22Rv1 (cell line): ENCODE data around the gene CFAP68.

Source experiments
- H3K27ac ChIP-seq: fragments of 450-650 bp; 2 replicates; pipeline ENCODE4 v1.5.1; 2017
- ZFX ChIP-seq: fragments of 450-650 bp; IDR thresholded peaks from 2 replicates; pipeline ENCODE4 v1.6.1; 2017; ENCODE audit warnings: antibody characterized with exemption, borderline replicate concordance
- TF ChIP-seq, protein P1 (sequence below): fragments of 450-650 bp; IDR thresholded peaks from 2 replicates; pipeline ENCODE4 v1.5.1; 2017; ENCODE audit warnings: mild to moderate bottlenecking

Gene CFAP68

DNA sequence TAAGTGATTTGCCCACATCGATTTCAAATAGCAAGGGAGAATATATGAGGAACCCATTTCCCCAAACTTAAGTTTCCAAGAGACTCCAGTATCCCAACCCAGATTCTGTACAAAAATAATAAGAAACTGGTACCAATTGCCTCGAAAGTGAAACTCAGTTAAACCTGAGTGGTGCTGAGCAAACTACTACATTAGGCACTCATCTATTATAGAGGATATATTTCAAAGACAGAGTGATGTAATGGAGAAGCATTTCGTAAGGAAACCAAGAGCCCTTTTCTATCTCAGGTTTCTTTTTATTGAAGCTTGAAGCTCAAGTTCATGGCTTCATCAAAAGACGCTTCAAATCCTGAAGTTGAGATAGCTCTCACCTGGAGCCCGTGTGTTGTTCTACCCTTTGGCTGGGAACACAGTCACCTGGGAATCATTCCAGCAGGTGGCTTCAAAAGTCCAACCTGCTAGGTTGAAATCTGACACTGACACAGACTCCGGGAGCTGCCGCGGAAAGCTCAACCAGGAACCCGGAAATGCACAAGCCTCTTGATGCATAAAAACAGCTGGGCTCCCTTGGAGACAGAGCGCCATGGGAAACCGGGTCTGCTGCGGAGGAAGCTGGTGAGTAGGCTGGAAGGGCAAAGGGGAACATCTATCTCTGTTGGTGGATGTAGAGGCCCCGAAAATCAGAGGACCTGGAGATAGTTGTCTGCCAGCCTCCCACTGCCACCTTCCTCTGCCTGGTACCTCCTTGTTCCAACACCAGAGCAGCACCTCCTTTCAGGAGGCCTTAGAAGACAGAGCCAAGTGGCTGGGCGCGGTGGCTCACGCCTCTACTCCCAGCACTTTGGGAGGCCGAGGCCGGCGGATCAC lies 39.3 kb downstream of the CFAP68 start, which contains the start of gene C11orf52:
Gene C11orf52, plus strand, starts transcription at position 524 of the 867 bp plus-strand sequence. Its CDS starts 60 bp downstream, at position 584.
- peak within 1 kb of the TSS; percentile 89 for H3K27ac ChIP-seq
- TF ChIP-seq ZFX: no peak
- TF ChIP-seq, protein P1, sequence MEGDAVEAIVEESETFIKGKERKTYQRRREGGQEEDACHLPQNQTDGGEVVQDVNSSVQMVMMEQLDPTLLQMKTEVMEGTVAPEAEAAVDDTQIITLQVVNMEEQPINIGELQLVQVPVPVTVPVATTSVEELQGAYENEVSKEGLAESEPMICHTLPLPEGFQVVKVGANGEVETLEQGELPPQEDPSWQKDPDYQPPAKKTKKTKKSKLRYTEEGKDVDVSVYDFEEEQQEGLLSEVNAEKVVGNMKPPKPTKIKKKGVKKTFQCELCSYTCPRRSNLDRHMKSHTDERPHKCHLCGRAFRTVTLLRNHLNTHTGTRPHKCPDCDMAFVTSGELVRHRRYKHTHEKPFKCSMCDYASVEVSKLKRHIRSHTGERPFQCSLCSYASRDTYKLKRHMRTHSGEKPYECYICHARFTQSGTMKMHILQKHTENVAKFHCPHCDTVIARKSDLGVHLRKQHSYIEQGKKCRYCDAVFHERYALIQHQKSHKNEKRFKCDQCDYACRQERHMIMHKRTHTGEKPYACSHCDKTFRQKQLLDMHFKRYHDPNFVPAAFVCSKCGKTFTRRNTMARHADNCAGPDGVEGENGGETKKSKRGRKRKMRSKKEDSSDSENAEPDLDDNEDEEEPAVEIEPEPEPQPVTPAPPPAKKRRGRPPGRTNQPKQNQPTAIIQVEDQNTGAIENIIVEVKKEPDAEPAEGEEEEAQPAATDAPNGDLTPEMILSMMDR: peak; percentile 20; the same call in 1 of the 2 replicates

DNA sequence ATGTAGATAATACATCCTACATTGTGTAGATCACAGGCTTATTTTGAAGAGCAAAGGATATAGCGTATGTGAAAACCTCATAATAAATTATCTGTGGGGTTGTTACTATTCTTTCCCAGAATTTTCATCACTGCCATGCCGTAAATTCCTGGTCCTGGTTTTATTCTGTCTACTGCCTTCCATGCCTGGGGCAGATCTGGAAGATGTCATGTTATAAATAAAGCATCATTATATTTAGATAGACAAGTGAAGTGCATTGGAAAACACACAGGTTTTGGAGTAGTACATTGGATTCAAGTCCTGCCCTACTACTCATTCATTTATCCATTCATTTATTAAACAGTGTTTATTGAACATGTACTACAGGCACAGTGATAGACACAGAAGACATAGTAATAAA lies 41.6 kb downstream of the CFAP68 start:
- H3K27ac ChIP-seq: no peak overlapping the region
- no peak for TF ChIP-seq ZFX
- TF ChIP-seq, protein P1: no peak

DNA sequence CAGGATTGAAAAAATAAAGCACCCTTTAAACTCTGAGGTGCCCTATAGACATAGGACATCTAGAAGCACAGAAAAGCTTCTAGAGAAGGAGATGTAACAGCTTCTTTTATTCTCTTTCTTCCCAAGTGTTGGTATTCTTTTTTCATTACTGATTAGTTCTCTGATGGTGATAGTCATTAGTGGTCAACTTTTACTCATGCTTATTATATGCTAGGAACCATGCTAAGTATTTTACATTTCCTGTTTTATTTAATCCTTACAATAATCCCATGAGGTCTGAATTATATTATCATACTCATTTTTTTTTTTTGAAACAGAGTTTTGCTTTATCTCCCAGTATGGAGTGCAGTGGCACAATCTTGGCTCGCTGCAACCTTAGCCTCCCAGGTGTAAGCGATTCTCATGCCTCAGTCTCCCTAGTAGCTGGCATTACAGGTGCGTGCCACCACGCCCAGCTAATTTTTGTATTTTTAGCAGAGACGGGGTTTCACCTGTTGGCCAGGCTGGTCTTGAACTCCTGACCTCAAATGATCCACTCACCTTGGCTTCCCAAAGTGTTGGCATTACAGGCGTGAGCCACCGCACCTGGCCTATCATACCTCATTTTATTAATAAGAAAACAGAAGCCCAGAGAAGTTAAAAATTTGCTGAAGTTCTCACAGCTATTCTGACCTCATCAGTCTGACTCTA lies 42.3 kb downstream of the CFAP68 start:
- TF ChIP-seq, protein P1: no peak
- no peak for TF ChIP-seq ZFX
- H3K27ac ChIP-seq: no peak overlapping the region; the same call in 1 of the 2 replicates

DNA sequence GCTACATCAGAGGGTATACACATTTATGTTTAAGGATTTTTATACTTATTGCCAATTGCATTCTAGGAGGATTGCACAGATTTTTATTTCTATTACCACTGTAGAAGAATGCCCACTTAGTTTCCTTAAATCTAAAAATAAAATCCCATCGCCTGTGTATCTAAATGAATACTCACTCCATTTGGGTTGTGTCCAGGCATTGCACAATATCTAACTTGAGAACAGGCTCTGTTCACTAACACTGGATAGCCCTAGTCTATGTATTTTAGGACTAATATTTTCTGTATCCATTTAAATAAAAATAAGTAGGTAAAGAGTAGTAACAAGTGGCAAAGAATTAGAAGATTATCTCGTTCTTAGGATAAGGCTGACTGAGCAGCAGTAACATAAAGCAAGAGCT lies 43.5 kb downstream of the CFAP68 start:
- TF ChIP-seq ZFX: no peak
- TF ChIP-seq, protein P1: no peak
- H3K27ac ChIP-seq: peak overlapping the region; percentile 80

DNA sequence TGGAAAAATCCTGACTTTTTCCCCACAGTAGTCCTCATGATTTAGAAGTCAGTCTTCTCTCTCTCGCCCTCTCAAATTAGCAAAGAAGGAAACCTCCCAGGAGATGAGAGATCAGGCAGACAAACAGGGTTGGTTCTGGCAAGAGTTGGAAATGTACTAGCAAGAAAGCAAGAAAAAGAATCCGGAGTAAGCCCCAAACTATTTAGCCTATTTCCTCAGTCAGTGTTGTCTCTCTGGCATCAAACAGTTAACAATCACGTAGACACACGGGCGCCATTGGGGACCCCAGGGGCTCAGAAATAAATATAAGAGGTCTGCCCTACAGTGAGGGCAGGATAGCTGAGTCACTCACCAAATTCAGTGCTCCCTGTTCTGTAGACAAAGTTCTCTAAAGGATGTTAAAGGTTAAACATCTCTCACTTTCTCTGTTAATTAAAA lies 44.0 kb downstream of the CFAP68 start:
- H3K27ac ChIP-seq: peak overlapping the region; percentile 80
- no peak for TF ChIP-seq ZFX
- TF ChIP-seq, protein P1: no peak

DNA sequence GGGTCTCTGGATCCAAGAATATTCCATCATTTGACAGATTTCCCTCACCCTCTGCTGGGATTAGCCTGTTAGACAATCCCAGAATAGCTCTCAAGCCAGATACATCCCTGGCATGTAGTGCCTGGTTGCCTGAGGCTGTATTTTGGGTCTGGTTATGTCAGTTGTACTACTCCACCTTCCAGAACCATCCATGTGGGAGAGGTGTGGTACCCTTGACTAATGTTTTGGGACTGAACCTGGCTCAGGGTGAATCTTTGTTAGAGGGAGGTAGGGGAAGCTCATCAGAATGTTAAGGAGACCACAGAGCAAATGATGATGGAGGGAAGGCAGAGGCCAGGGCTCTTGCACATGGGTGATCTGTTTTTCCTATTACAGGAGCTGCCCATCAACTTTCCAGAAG lies 44.6 kb downstream of the CFAP68 start:
- TF ChIP-seq ZFX: no peak
- TF ChIP-seq, protein P1: no peak
- peak overlapping the region; percentile 80 for H3K27ac ChIP-seq

DNA sequence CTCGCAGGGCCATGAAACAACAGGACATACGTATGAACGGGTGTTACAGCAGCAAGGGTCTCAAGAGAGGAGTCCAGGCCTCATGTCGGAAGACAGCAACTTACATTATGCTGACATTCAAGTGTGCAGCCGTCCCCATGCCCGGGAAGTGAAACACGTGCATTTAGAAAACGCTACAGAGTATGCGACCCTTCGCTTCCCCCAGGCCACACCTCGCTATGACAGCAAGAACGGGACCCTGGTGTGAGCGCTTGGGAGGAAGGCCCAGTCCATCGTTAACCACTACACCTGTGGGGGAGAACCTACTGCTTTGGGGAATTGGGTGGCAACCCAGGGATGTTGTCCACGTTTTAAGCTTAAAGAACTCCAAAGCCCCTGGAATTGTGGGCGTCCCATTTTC lies 46.6 kb downstream of the CFAP68 start:
- TF ChIP-seq, protein P1: no peak
- no peak for TF ChIP-seq ZFX
- peak overlapping the region; percentile 80 for H3K27ac ChIP-seq
